Endothelial cell (in vitro differentiated cells): ENCODE measurements around the gene WNT4. TPM values are rescaled to one million over a fixed set of nuclear protein-coding genes. Genes with fewer than 3 reads are reported as not detected.

Experiments
- DNase-seq: peaks from one replicate; pipeline ENCODE4 v3.0.0; 2021; ENCODE audit warnings: low spot score
- H3K27ac Mint-ChIP-seq: one replicate; pipeline ENCODE4 v1.8.0; 2021; ENCODE audit warnings: mixed read lengths, inconsistent platforms; ENCODE audit not compliant: unreplicated experiment
- H3K27me3 Mint-ChIP-seq: one replicate; pipeline ENCODE4 v1.8.0; 2021; ENCODE audit warnings: mild to moderate bottlenecking, moderate library complexity, mixed read lengths, inconsistent platforms; ENCODE audit not compliant: unreplicated experiment
- H3K36me3 Mint-ChIP-seq: one replicate; pipeline ENCODE4 v1.8.0; 2021; ENCODE audit warnings: mild to moderate bottlenecking, low read depth, mixed read lengths, inconsistent platforms; ENCODE audit not compliant: unreplicated experiment
- H3K4me1 Mint-ChIP-seq: one replicate; pipeline ENCODE4 v1.8.0; 2021; ENCODE audit warnings: mild to moderate bottlenecking, mixed read lengths, inconsistent platforms; ENCODE audit not compliant: unreplicated experiment
- H3K4me3 Mint-ChIP-seq: one replicate; pipeline ENCODE4 v1.8.0; 2021; ENCODE audit warnings: mild to moderate bottlenecking, mixed read lengths, inconsistent platforms; ENCODE audit not compliant: unreplicated experiment
- H3K9me3 Mint-ChIP-seq: one replicate; pipeline ENCODE4 v1.8.0; 2021; ENCODE audit warnings: mixed read lengths, inconsistent platforms; ENCODE audit not compliant: unreplicated experiment
- CTCF ChIP-seq: fragments of 200-600 bp; sonication (generic); IDR thresholded peaks from one replicate; pipeline ENCODE4 v1.5.0; 2021; ENCODE audit warnings: antibody characterized with exemption; ENCODE audit not compliant: unreplicated experiment
- total RNA-seq: library from RNA; stranded (reverse); fragmentation: NEBNext Ultra II Directional; extraction: Animal tissue kit (Norgen Biotek cat#: 25700); gene quantifications from one replicate; pipeline ENCODE4 v1.2.1, GENCODE V29; 2021; ENCODE audit not compliant: unreplicated experiment

WNT4 gene
- total RNA-seq, 1 donor from 2014 or later, result 0.77 TPM

GRCh38 chr1:22164841-22165808 lies 22.2 kb upstream of the WNT4 start:
- TF ChIP-seq CTCF, result no peak
- Mint-ChIP-seq H3K27me3 (peaks cover 5% of the 10 kb centered on the region), H3K4me1 (peaks cover 6% of the 10 kb centered on the region), H3K36me3 (no peaks in the 10 kb centered on the region), H3K4me3 (no peak overlapping the region), H3K27ac (no peak overlapping the region), H3K9me3 (no peaks in the 10 kb centered on the region)
- DNase-seq, result no peak

GRCh38 chr1:22163564-22163963 lies 20.7 kb upstream of the WNT4 start:
- no peak for DNase-seq
- Mint-ChIP-seq H3K4me3 (no peak overlapping the region), H3K36me3 (no peaks in the 10 kb centered on the region), H3K9me3 (no peaks in the 10 kb centered on the region), H3K27ac (no peak overlapping the region), H3K27me3 (peaks cover 6% of the 10 kb centered on the region), H3K4me1 (peaks cover 6% of the 10 kb centered on the region)
- no peak for TF ChIP-seq CTCF

GRCh38 chr1:22163137-22163536 lies 20.2 kb upstream of the WNT4 start:
- DNase-seq, result no peak
- TF ChIP-seq CTCF, result no peak
- Mint-ChIP-seq H3K27me3 (peaks cover 8% of the 10 kb centered on the region), H3K36me3 (no peaks in the 10 kb centered on the region), H3K9me3 (no peaks in the 10 kb centered on the region), H3K4me3 (no peak overlapping the region), H3K27ac (no peak overlapping the region), H3K4me1 (peaks cover 6% of the 10 kb centered on the region)

GRCh38 chr1:22159891-22160290 lies 17.0 kb upstream of the WNT4 start:
- Mint-ChIP-seq H3K4me3 (no peak overlapping the region), H3K27me3 (peaks cover 5% of the 10 kb centered on the region), H3K27ac (no peak overlapping the region), H3K9me3 (no peaks in the 10 kb centered on the region), H3K4me1 (peaks cover 6% of the 10 kb centered on the region), H3K36me3 (no peaks in the 10 kb centered on the region)
- DNase-seq, result no peak
- TF ChIP-seq CTCF, result no peak

- TF ChIP-seq CTCF, result no peak
- H3K4me3 Mint-ChIP-seq, result no peak overlapping the region
- H3K27me3 Mint-ChIP-seq, result peaks cover 5% of the 10 kb centered on the region
- no peak overlapping the region for H3K27ac Mint-ChIP-seq
- H3K36me3 Mint-ChIP-seq, result no peaks in the 10 kb centered on the region
- no peaks in the 10 kb centered on the region for H3K9me3 Mint-ChIP-seq
- peaks cover 2% of the 10 kb centered on the region for H3K4me1 Mint-ChIP-seq
- DNase-seq, result no peak
Observed at GRCh38 chr1:22158654-22159053, 15.8 kb upstream of the WNT4 start.
